HUES6 (cell line): ENCODE measurements around the gene FAM118A.
"Not testable (repeated sequence)": the region's sequence is repeated elsewhere in the genome, so short reads cannot be mapped to it uniquely, and the experiment has no call there.

Source experiments
- H3K27ac ChIP-seq: 2 replicates; pipeline ENCODE4 v1.7.0; 2013; ENCODE audit warnings: low read depth, mild to moderate bottlenecking, low read length, inconsistent platforms
- H3K27me3 ChIP-seq: 2 replicates; pipeline ENCODE4 v1.6.1; 2013; ENCODE audit warnings: low read length; ENCODE audit not compliant: control insufficient read depth, insufficient read depth
- H3K36me3 ChIP-seq: 2 replicates; pipeline ENCODE4 v1.6.1; 2013; ENCODE audit warnings: low read length; ENCODE audit not compliant: control insufficient read depth, insufficient read depth
- H3K4me1 ChIP-seq: 2 replicates; pipeline ENCODE4 v1.6.1; 2013; ENCODE audit warnings: low read length; ENCODE audit not compliant: control insufficient read depth, insufficient read depth
- H3K4me3 ChIP-seq: 2 replicates; pipeline ENCODE4 v1.5.1; 2013; ENCODE audit warnings: low read depth, low read length
- H3K9ac ChIP-seq: one replicate; pipeline ENCODE4 v1.6.1; 2013; ENCODE audit warnings: mild to moderate bottlenecking, low read length
- H3K9me3 ChIP-seq: 2 replicates; pipeline ENCODE4 v1.6.1; 2013; ENCODE audit warnings: low read depth, low read length; ENCODE audit not compliant: control insufficient read depth, insufficient read depth

The FAM118A gene

DNA sequence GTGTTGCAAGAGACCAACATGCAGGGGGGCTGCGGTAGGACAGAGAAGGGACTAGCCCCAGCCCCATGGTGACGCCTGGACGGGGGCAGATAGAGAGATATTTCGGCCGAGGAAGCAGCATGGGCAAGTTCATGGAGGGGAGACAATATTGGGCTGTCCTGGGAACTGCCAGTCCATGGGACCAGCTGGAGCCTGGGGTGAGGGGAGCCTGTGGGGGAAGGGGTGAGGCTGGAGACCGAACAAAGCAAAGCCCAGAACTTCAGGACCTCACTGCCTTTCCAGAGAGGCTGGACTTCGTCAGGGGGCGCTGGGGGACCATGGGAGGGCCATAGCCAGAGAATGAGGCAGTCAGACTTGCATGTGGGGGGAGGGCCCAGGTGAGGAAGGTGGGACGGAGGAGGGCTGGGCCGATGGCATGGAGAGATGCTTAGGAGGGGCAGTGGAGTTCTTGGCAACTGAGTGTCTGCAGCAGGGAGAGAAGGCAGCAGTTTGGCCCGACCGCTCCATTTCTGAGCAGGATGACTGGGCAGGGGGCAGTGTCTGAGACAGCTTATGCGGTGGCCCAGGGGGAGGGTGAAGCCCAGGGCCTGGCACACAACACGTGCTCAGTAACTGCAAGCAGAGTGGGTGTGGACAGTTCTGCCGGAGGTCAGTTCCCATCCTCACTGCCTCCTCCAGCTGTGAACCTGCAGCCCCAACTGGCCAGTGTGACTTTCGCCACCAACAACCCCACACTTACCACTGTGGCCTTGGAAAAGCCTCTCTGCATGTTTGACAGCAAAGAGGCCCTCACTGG is 24.3 kb upstream of the FAM118A start:
- Histone ChIP-seq H3K36me3 (no peaks in the 10 kb centered on the region), H3K9me3 (no peaks in the 10 kb centered on the region), H3K27me3 (peaks cover 43% of the 10 kb centered on the region), H3K4me1 (peaks cover 31% of the 10 kb centered on the region), H3K27ac (no peak overlapping the region), H3K9ac (no peak overlapping the region), H3K4me3 (peak overlapping the region; percentile 74)

DNA sequence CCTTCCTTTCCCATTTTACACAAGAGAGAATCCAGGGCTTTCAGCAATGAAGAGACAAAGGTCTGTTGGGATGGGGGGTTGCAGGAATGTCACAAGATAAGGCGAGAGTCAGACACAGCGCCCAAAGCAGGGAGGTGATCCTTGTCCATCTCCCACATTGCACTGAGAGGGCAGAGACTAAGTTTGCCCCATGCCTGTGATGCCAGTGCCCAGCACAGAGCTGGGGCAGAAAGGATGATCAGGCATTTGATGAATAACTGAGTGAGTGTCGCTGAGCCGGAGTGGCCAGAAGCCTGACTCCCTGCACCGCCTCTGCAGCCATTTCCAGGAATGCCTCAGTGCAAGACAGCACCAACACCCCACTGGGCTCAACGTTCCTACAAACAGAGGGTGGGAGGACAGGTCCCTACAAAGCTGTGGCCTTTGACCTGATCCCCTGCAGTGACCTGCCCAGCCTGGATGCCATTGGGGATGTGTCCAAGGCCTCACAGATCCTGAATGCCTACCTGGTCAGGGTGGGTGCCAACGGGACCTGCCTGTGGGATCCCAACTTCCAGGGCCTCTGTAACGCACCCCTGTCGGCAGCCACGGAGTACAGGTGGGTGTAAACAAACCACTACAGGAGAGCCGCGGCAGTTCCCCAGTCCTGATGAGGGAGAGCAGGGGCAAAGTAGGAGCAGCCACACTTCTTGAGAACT is 22.7 kb upstream of the FAM118A start:
- no peak overlapping the region for H3K27ac ChIP-seq

DNA sequence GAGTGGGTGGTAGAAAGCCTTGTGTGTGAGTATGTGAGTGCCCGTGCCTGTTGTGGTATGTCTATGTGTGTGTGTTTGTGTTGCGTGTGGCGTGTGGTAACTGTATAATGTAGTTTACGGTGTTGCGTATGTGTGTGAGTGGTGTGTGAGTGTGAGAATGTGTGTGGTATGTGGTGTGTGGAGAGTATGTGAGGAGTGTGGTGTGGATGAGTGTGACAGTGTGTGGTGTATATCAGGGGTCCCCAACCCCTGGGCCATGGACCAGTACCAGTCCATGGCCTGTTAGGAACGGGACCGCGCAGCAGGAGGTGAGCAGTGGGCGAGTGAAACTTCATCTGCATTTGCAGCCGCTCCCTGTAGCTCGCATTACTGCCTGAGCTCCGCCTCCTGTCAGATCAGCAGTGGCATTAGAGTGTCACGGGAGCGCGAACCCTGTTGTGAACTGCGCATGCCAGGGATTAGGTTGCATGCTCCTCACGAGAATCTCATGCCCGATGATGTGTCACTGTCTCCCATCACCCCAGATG is 19.3 kb upstream of the FAM118A start:
- Histone ChIP-seq H3K27me3 (peaks cover 12% of the 10 kb centered on the region; the same call in 1 of the 2 replicates), H3K9me3 (no peaks in the 10 kb centered on the region), H3K27ac (no peak overlapping the region), H3K4me3 (0 out of 2 replicates have a peak overlapping the region, but pooled peaks have one; percentile 1), H3K4me1 (peaks cover 27% of the 10 kb centered on the region), H3K36me3 (no peaks in the 10 kb centered on the region), H3K9ac (no peak overlapping the region)

More for the DNA sequence above, 22.7 kb upstream of the FAM118A start:
- H3K9ac ChIP-seq, result no peak overlapping the region
- no peak overlapping the region for H3K4me3 ChIP-seq
- no peaks in the 10 kb centered on the region for H3K9me3 ChIP-seq
- peaks cover 43% of the 10 kb centered on the region for H3K27me3 ChIP-seq
- H3K36me3 ChIP-seq, result no peaks in the 10 kb centered on the region
- peaks cover 36% of the 10 kb centered on the region for H3K4me1 ChIP-seq

GRCh38 chr22:45291061-45291930 is 18.4 kb upstream of the FAM118A start:
- Histone ChIP-seq H3K27me3 (peaks cover 4% of the 10 kb centered on the region; the same call in 1 of the 2 replicates), H3K27ac (no peak overlapping the region), H3K36me3 (no peaks in the 10 kb centered on the region), H3K9me3 (no peaks in the 10 kb centered on the region), H3K4me3 (no peak overlapping the region), H3K4me1 (peaks cover 23% of the 10 kb centered on the region), H3K9ac (no peak overlapping the region)

- H3K4me1 ChIP-seq, result peaks cover 17% of the 10 kb centered on the region
- H3K4me3 ChIP-seq, result no peak overlapping the region
- no peaks in the 10 kb centered on the region for H3K36me3 ChIP-seq
- H3K27me3 ChIP-seq, result peaks cover 2% of the 10 kb centered on the region; the same call in 1 of the 2 replicates
- no peaks in the 10 kb centered on the region for H3K9me3 ChIP-seq
- no peak overlapping the region for H3K9ac ChIP-seq
- no peak overlapping the region for H3K27ac ChIP-seq
These were observed 17.8 kb upstream of the FAM118A start for GRCh38 chr22:45291931-45292290.

DNA sequence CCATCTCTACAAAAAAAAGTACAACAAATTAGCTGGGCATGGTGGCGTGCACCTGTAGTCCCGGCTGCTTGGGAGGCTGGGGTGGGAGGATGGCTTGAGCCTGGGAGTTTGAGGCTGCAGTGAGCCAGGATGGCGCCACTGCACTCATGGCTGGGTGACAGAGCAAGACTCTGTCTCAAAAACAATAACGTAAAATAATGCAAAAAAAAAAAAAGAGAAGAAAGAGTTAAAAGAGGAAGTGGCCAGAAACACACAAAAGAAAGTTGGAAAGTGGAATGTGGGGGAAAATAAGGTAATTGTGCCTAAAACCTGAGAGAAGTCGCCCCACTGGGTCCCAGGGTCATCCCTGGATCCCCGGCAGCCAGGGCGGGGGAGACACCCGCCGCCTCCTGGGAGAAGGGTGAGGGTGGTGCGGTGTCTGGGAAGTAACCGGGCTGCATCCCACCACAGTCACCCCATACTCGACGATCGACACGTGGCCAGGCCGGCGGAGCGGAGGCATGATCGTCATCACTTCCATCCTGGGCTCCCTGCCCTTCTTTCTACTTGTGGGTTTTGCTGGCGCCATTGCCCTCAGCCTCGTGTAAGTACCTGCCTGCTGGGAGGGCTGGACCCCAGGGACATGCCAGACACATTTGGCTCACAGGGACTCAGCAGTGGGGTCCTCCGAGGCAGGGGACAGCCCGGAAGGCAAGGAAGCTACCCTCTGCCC is 16.8 kb upstream of the FAM118A start:
- no peak overlapping the region for H3K4me3 ChIP-seq
- no peaks in the 10 kb centered on the region for H3K36me3 ChIP-seq
- peaks cover 2% of the 10 kb centered on the region; the same call in 1 of the 2 replicates for H3K27me3 ChIP-seq
- H3K9me3 ChIP-seq, result no peaks in the 10 kb centered on the region
- no peak overlapping the region for H3K27ac ChIP-seq
- peaks cover 13% of the 10 kb centered on the region for H3K4me1 ChIP-seq
- H3K9ac ChIP-seq, result no peak overlapping the region

DNA sequence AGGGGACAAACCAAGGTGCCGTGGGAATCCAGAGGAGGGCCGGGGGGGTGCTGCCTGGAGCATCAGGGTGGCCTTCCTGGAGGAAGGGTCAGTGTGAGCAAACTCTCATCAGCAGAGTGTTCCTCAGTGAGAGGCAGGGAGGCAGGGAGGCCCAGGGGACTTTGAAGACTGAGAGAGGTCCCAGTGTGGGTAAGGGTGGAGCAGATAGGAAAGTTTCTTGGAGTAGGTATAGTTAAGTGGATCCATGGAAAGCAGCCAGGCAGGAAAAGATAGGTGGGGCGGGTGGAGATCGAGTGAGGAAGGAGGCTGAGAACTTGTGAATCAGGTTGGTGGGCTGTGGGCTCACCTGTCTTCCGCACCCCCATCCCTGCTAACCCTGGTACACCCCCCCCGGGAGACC is 15.7 kb upstream of the FAM118A start:
- peaks cover 19% of the 10 kb centered on the region for H3K4me1 ChIP-seq
- no peak overlapping the region for H3K27ac ChIP-seq
- H3K9me3 ChIP-seq, result no peaks in the 10 kb centered on the region
- H3K27me3 ChIP-seq, result peaks cover 2% of the 10 kb centered on the region; the same call in 1 of the 2 replicates
- H3K4me3 ChIP-seq, result no peak overlapping the region
- no peak overlapping the region for H3K9ac ChIP-seq
- H3K36me3 ChIP-seq, result no peaks in the 10 kb centered on the region

DNA sequence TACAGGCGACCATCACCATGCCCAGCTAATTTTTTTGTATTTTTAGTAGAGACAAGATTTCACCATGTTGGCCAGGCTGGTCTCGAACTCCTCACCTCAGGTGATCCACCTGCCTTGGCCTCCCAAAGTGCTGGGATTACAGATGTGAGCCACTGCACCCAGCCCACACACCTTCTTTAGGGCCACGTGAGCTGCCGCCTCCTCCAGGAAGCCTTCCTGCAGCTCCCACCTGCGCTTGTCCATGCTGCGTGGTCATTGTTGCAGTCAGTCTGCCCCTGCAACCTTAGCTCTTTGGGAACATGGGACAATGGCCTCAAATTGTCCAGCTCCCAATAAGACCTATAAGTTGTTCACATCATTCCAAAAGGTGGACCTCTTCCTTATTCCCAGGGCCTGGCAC is 14.7 kb upstream of the FAM118A start:
- not testable (repeated sequence) for H3K36me3 ChIP-seq, H3K27ac ChIP-seq

DNA sequence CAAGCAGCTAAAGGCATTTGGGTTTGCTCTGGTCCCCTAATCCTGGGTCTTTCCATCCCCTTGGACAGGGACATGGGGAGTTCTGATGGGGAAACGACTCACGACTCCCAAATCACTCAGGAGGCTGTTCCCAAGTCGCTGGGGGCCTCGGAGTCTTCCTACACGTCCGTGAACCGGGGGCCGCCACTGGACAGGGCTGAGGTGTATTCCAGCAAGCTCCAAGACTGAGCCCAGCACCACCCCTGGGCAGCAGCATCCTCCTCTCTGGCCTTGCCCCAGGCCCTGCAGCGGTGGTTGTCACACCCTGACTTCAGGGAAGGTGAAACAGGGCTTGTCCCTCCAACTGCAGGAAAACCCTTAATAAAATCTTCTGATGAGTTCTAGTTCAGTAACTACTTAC is 14.2 kb upstream of the FAM118A start:
- Histone ChIP-seq H3K27ac (no peak overlapping the region), H3K36me3 (no peaks in the 10 kb centered on the region), H3K4me1 (peaks cover 15% of the 10 kb centered on the region), H3K9me3 (no peaks in the 10 kb centered on the region), H3K27me3 (peaks cover 2% of the 10 kb centered on the region; the same call in 1 of the 2 replicates), H3K9ac (no peak overlapping the region), H3K4me3 (no peak overlapping the region)

More for the DNA sequence above, 14.7 kb upstream of the FAM118A start:
- H3K9ac ChIP-seq, H3K27me3 ChIP-seq, H3K9me3 ChIP-seq, H3K4me3 ChIP-seq: not testable (repeated sequence)
- peaks cover 20% of the 10 kb centered on the region for H3K4me1 ChIP-seq

DNA sequence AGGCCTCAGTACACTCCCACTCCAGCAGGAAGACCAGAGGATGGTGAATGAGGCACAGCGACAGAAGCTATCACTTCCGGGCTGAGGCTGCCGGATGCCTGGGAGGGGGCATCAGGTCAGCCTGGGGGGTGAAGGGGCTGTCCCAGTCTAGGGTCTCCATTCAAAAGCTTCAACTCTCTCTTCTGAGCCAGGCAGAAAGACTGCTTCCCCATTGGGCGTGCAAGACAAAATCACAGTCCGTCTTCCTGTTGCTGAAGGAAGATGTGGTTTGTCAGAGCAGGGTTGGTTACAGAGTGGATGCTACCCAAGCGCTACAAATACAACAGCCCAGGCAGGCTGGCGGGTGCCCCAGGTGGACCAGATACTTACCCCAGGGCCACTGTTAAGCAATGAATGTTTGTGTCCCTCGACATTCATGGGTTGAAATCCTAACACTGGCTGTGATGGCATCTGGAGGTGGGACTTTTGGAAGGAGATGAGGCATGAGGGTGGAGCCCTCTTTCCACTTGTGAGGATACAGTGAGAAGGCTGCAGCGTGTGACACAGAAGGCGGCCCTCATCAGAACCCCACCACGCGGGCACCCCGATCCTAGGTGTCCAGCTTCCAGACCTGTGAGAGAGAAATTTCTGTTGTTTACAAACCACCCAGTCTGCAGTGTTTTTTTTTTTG is 13.0 kb upstream of the FAM118A start:
- Histone ChIP-seq H3K27me3 (no peaks in the 10 kb centered on the region), H3K27ac (no peak overlapping the region), H3K4me3 (no peak overlapping the region), H3K36me3 (no peaks in the 10 kb centered on the region), H3K4me1 (peaks cover 11% of the 10 kb centered on the region), H3K9ac (no peak overlapping the region), H3K9me3 (no peaks in the 10 kb centered on the region)
